PC-9 (cell line): ENCODE measurements around the gene EIF4G3.

Source experiments
- CTCF ChIP-seq: fragments of 200-600 bp; sonication (generic); conservative IDR thresholded peaks from 2 replicates; pipeline ENCODE4 v1.6.1; 2017; ENCODE audit warnings: mixed run types, antibody characterized with exemption, mild to moderate bottlenecking, moderate library complexity
- EZH2 ChIP-seq: fragments of 200-600 bp; sonication (generic); IDR thresholded peaks from 2 replicates; pipeline ENCODE4 v1.8.0; 2017; ENCODE audit warnings: antibody characterized with exemption, low read depth

GRCh38 chr1:21182181-21182731 is 5.6 kb upstream of the EIF4G3 start:
- TF ChIP-seq CTCF (no peak), EZH2 (no peak)
